Endodermal cell (in vitro differentiated cells): ENCODE measurements around the gene SOWAHD. TPM values are rescaled to one million over a fixed set of nuclear protein-coding genes. Genes with fewer than 3 reads are reported as not detected.
A peak's percentile ranks its signal among the peaks of the same experiment; 100 is the strongest.

Experiments
- DNase-seq: peaks from one replicate; pipeline ENCODE4 v3.0.0-alpha.2; 2017
- H3K27ac ChIP-seq: 2 replicates; pipeline ENCODE4 v1.5.1; 2013; ENCODE audit warnings: mild to moderate bottlenecking, low read depth, low read length, moderate library complexity
- H3K27me3 ChIP-seq: 2 replicates; pipeline ENCODE4 v1.6.1; 2013; ENCODE audit warnings: mild to moderate bottlenecking, low read length, moderate library complexity; ENCODE audit not compliant: insufficient read depth, control insufficient read depth, poor library complexity, severe bottlenecking
- H3K36me3 ChIP-seq: 2 replicates; pipeline ENCODE4 v1.7.0; 2013; ENCODE audit warnings: mild to moderate bottlenecking, low read length, moderate library complexity; ENCODE audit not compliant: control insufficient read depth, insufficient read depth
- H3K4me1 ChIP-seq: one replicate; pipeline ENCODE4 v1.7.0; 2013; ENCODE audit warnings: low read length; ENCODE audit not compliant: control insufficient read depth, insufficient read depth
- H3K4me3 ChIP-seq: 2 replicates; pipeline ENCODE4 v1.5.1; 2013; ENCODE audit warnings: mild to moderate bottlenecking, low read length, moderate library complexity
- H3K9ac ChIP-seq: 2 replicates; pipeline ENCODE4 v1.6.1; 2013; ENCODE audit warnings: mild to moderate bottlenecking, low read length, moderate library complexity; ENCODE audit not compliant: poor library complexity, severe bottlenecking; ENCODE audit errors: extremely low read depth
- H3K9me3 ChIP-seq: 2 replicates; pipeline ENCODE4 v1.6.1; 2013; ENCODE audit warnings: mild to moderate bottlenecking, low read length, moderate library complexity; ENCODE audit not compliant: control insufficient read depth
- H3K27ac Mint-ChIP-seq: 2 replicates; pipeline ENCODE4 v1.8.0; 2020; ENCODE audit warnings: mixed read lengths
- H3K27me3 Mint-ChIP-seq: 2 replicates; pipeline ENCODE4 v1.8.0; 2021; ENCODE audit warnings: mild to moderate bottlenecking, mixed read lengths; ENCODE audit not compliant: insufficient read depth
- H3K36me3 Mint-ChIP-seq: 2 replicates; pipeline ENCODE4 v1.8.0; 2020; ENCODE audit warnings: low read depth, mixed read lengths
- H3K4me1 Mint-ChIP-seq: 2 replicates; pipeline ENCODE4 v1.8.0; 2020; ENCODE audit warnings: mixed read lengths
- H3K4me3 Mint-ChIP-seq: 2 replicates; pipeline ENCODE4 v1.8.0; 2020; ENCODE audit warnings: mild to moderate bottlenecking, moderate library complexity, mixed read lengths
- H3K9me3 Mint-ChIP-seq: 2 replicates; pipeline ENCODE4 v1.8.0; 2020; ENCODE audit warnings: mild to moderate bottlenecking, mixed read lengths
- CTCF ChIP-seq: fragments of 200-600 bp; sonication (generic); conservative IDR thresholded peaks from 2 replicates; pipeline ENCODE4 v1.5.0; 2021; ENCODE audit warnings: antibody characterized with exemption, mild to moderate bottlenecking
- WGBS, 2 experiments: methylation state at CpG; one replicate each; pipeline versions ENCODE4 v1.1.5 to v1.1.7; 2013; ENCODE audit warnings: missing lambda C conversion rate in 2 of 2, mixed read lengths in 1 of 2; ENCODE audit not compliant: insufficient coverage in 1 of 2, insufficient read length in 1 of 2; 5-methylcytosine and 5-hydroxymethylcytosine counted together
- total RNA-seq, 2 donors: library from RNA; stranded (reverse); fragmentation: NEBNext Ultra II Directional in 1 of 2; extraction: Animal tissue kit (Norgen Biotek cat#: 25700) in 1 of 2; gene quantifications; 2 replicates in 1 of 2; 3 replicates in 1 of 2; pipeline ENCODE4 v1.2.1, GENCODE V29; 2021

Gene SOWAHD
- total RNA-seq, 2 donors from 2014 or later: 1.7 to 2.7 TPM

GRCh38 chrX:119778829-119779228, 20.4 kb downstream of the SOWAHD start:
- Histone ChIP-seq H3K36me3 (no peaks in the 10 kb centered on the region), H3K9ac (no peak overlapping the region), H3K27me3 (no peaks in the 10 kb centered on the region), H3K9me3 (no peaks in the 10 kb centered on the region), H3K27ac (no peak overlapping the region), H3K4me1 (no peaks in the 10 kb centered on the region), H3K4me3 (no peak overlapping the region)
- peaks cover 50% of the 10 kb centered on the region for H3K9me3 Mint-ChIP-seq
- no peak overlapping the region for H3K27ac Mint-ChIP-seq
- TF ChIP-seq CTCF: no peak
- H3K27me3 Mint-ChIP-seq: no peaks in the 10 kb centered on the region
- no peaks in the 10 kb centered on the region for H3K4me1 Mint-ChIP-seq
- 100% methylated on average over 4 of the region's 5 CpGs; no CpG with 5 or more reads in 1 of the 2 experiments for WGBS, 2 experiments
- no peak for DNase-seq
- H3K36me3 Mint-ChIP-seq: peaks cover 15% of the 10 kb centered on the region
- no peak overlapping the region for H3K4me3 Mint-ChIP-seq

- Mint-ChIP-seq H3K27me3 (no peaks in the 10 kb centered on the region), H3K4me3 (no peak overlapping the region), H3K9me3 (peaks cover 46% of the 10 kb centered on the region), H3K36me3 (peaks cover 42% of the 10 kb centered on the region), H3K27ac (no peak overlapping the region), H3K4me1 (no peaks in the 10 kb centered on the region)
- no peak overlapping the region for H3K9ac ChIP-seq
- no peaks in the 10 kb centered on the region for H3K4me1 ChIP-seq
- H3K36me3 ChIP-seq: peaks cover 31% of the 10 kb centered on the region
- no peaks in the 10 kb centered on the region for H3K9me3 ChIP-seq
- no peak overlapping the region for H3K4me3 ChIP-seq
- H3K27me3 ChIP-seq: no peaks in the 10 kb centered on the region
- WGBS, 2 experiments: 80 to 97% methylated on average over 2 to 5 of the region's 5 CpGs
- DNase-seq: no peak
- no peak for TF ChIP-seq CTCF
- H3K27ac ChIP-seq: no peak overlapping the region
Measured at GRCh38 chrX:119783026-119783425, 24.6 kb downstream of the SOWAHD start.

- Mint-ChIP-seq H3K27ac (peak overlapping the region; percentile 52), H3K9me3 (peaks cover 52% of the 10 kb centered on the region), H3K4me1 (peaks cover 6% of the 10 kb centered on the region), H3K36me3 (peaks cover 60% of the 10 kb centered on the region), H3K27me3 (no peaks in the 10 kb centered on the region), H3K4me3 (no peak overlapping the region)
- H3K27ac ChIP-seq: no peak overlapping the region
- peaks cover 45% of the 10 kb centered on the region for H3K36me3 ChIP-seq
- 84 to 94% methylated on average over 10 to 13 of the region's 14 CpGs for WGBS, 2 experiments
- H3K9me3 ChIP-seq: no peaks in the 10 kb centered on the region
- no peak overlapping the region for H3K4me3 ChIP-seq
- H3K4me1 ChIP-seq: no peaks in the 10 kb centered on the region
- TF ChIP-seq CTCF: peak; percentile 63
- no peak overlapping the region for H3K9ac ChIP-seq
- peak; percentile 74 for DNase-seq
- H3K27me3 ChIP-seq: no peaks in the 10 kb centered on the region
Measured at GRCh38 chrX:119784747-119785446, 26.5 kb downstream of the SOWAHD start.
